ENCODE data around the gene MAP3K3. TPM values are rescaled to one million over a fixed set of nuclear protein-coding genes. Genes with fewer than 3 reads are reported as not detected.

Gene MAP3K3
- total and polyA plus RNA-seq, 9 of the 15 experiments (the other 6 are each of a cell fraction or from before 2014, with no cell fraction given) = 0.69 to 16.5 (median 12.1) TPM

DNA sequence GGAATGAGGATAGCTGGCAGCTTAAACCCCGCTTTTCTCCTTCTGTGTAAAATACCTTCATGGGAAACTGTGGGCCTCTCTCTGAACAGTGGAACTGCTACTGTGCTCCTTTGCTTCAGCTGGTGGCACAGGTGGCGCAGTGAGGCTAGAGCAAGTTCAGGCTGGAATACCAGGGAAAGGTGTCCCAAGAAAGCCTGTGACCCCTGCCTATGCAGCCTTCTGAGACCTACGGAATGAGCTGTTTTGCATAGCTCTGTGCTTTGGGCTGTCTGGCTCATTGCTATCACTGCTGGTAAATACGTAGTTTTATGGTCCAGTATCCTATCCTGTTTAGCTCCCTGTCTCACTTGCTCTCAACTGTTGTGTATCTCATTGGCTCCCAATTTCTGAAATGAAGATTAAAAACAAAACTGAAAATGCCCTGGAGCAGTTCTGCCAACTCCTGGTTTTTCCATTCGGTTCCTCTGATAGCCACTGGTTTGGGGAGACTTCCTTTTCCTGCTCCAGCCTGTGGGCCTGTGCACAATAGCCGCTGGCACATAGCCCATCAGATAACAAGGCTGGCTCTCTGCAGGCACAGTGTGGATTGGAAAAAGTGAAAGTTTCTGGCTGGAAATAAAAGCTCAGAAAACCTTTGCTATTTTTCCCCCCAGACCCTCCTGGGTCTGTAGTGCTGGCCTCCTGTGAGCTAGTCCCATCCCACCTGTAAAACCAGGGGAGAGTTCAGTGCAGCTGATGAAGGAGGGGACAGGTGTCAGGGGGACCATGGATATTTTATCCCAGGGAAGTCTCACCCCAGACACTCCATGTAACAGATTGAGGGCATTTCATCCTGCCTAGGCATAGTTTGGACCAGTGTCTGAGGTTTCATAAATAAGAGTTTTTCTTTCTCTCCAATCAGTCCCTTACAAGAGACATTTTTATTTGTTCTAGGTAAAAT lies 53.7 kb downstream of the MAP3K3 start (continued):
- peak; percentile 34; the same call in 1 of the 2 replicates for TF ChIP-seq ESRRA (IDR thresholded peaks at IDR 0.05; ENCODE audit: borderline replicate concordance, low read depth)
- TF ChIP-seq KAT7 (CRISPR knock-in tag; IDR thresholded peaks at IDR 0.05; ENCODE audit: borderline replicate concordance) = peak; percentile 73
- no peak for TF ChIP-seq ZNF507 (tag; conservative IDR thresholded peaks at IDR 0.05)
- TF ChIP-seq ZNF764 (CRISPR knock-in tag; IDR thresholded peaks at IDR 0.05; ENCODE audit: low read depth) = 0 out of 2 replicates have a peak, but pooled peaks have one; percentile 67
- TF ChIP-seq SMAD1 (IDR thresholded peaks at IDR 0.05; ENCODE audit: low read depth, low read length, partially characterized antibody) = peak; percentile 99
- TF ChIP-seq NRF1 (conservative IDR thresholded peaks at IDR 0.05 in 1 of 2, IDR thresholded peaks at IDR 0.05 in 1 of 2) = peak in 1 of 2 experiments; percentile 32; a peak in 1 of 4 replicates
- TF ChIP-seq HCFC1 (IDR thresholded peaks at IDR 0.05; ENCODE audit: low read depth, low read length) = no peak
- 0 out of 2 replicates have a peak, but pooled peaks have one; percentile 20 for TF ChIP-seq ZNF644 (tag; IDR thresholded peaks at IDR 0.05; ENCODE audit: low read depth)
- 0 out of 2 replicates have a peak, but pooled peaks have one; percentile 19 for TF ChIP-seq CBFA2T3 (IDR thresholded peaks at IDR 0.05)
- TF ChIP-seq ZNF12 (CRISPR knock-in tag; IDR thresholded peaks at IDR 0.05) = no peak
- peak; percentile 76 for TF ChIP-seq GTF2E2 (tag; IDR thresholded peaks at IDR 0.05)
- TF ChIP-seq GABPB1 (CRISPR knock-in tag; IDR thresholded peaks at IDR 0.05) = 0 out of 2 replicates have a peak, but pooled peaks have one; percentile 59
- no peak for TF ChIP-seq JUN (IDR thresholded peaks at IDR 0.05; ENCODE audit: borderline replicate concordance, low read depth, low read length)
- TF ChIP-seq JUN (CRISPR knock-in tag; IDR thresholded peaks at IDR 0.05; ENCODE audit: borderline replicate concordance) = no peak
- TF ChIP-seq, protein P1, sequence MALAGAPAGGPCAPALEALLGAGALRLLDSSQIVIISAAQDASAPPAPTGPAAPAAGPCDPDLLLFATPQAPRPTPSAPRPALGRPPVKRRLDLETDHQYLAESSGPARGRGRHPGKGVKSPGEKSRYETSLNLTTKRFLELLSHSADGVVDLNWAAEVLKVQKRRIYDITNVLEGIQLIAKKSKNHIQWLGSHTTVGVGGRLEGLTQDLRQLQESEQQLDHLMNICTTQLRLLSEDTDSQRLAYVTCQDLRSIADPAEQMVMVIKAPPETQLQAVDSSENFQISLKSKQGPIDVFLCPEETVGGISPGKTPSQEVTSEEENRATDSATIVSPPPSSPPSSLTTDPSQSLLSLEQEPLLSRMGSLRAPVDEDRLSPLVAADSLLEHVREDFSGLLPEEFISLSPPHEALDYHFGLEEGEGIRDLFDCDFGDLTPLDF (CRISPR knock-in tag; IDR thresholded peaks at IDR 0.05) = no peak
- peak in 1 of 2 experiments; percentile 17; a peak in 1 of 4 replicates for TF ChIP-seq ARNT (IDR thresholded peaks at IDR 0.05)
- TF ChIP-seq NR2C2 (CRISPR knock-in tag; IDR thresholded peaks at IDR 0.05) = no peak
- peak; percentile 54; the same call in 1 of the 2 replicates for TF ChIP-seq NR2C2 (tag; IDR thresholded peaks at IDR 0.05)
- TF ChIP-seq SMAD3 (CRISPR knock-in tag; conservative IDR thresholded peaks at IDR 0.05) = peak; percentile 16; the same call in 1 of the 2 replicates
- TF ChIP-seq FIP1L1 (IDR thresholded peaks at IDR 0.05; ENCODE audit: low read depth, low read length, poor library complexity, severe bottlenecking) = no peak
- no peak; the same call in 1 of the 2 replicates for TF ChIP-seq TAF7 (tag; IDR thresholded peaks at IDR 0.05)
- no peak for TF ChIP-seq NFXL1 (CRISPR knock-in tag; IDR thresholded peaks at IDR 0.05)
- TF ChIP-seq ZFPM2 (CRISPR knock-in tag; IDR thresholded peaks at IDR 0.05) = no peak
- peak in 1 of 2 experiments; percentile 26; a peak in 2 of 4 replicates for TF ChIP-seq RAD21 (CRISPR knock-in tag; conservative IDR thresholded peaks at IDR 0.05 in 1 of 2, IDR thresholded peaks at IDR 0.05 in 1 of 2)
- TF ChIP-seq LCOR (CRISPR knock-in tag; IDR thresholded peaks at IDR 0.05) = peak; percentile 45; the same call in 1 of the 2 replicates
- TF ChIP-seq, protein P2, sequence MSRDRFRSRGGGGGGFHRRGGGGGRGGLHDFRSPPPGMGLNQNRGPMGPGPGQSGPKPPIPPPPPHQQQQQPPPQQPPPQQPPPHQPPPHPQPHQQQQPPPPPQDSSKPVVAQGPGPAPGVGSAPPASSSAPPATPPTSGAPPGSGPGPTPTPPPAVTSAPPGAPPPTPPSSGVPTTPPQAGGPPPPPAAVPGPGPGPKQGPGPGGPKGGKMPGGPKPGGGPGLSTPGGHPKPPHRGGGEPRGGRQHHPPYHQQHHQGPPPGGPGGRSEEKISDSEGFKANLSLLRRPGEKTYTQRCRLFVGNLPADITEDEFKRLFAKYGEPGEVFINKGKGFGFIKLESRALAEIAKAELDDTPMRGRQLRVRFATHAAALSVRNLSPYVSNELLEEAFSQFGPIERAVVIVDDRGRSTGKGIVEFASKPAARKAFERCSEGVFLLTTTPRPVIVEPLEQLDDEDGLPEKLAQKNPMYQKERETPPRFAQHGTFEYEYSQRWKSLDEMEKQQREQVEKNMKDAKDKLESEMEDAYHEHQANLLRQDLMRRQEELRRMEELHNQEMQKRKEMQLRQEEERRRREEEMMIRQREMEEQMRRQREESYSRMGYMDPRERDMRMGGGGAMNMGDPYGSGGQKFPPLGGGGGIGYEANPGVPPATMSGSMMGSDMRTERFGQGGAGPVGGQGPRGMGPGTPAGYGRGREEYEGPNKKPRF (IDR thresholded peaks at IDR 0.05; ENCODE audit: low read depth, low read length) = no peak
